Osteoblast (primary cell): ENCODE measurements around the gene CDK18. TPM values are rescaled to one million over a fixed set of nuclear protein-coding genes. Genes with fewer than 3 reads are reported as not detected.

Source experiments
- DNase-seq: peaks from one replicate; pipeline ENCODE4 v3.0.0; 2011; ENCODE audit warnings: low spot score, mixed read lengths; ENCODE audit not compliant: insufficient read length; ENCODE audit errors: missing footprints
- H2AFZ ChIP-seq: 2 replicates; pipeline ENCODE4 v1.6.0; 2011; ENCODE audit warnings: mild to moderate bottlenecking, low read length
- H3K27ac ChIP-seq: 2 replicates; pipeline ENCODE4 v1.5.1; 2011; ENCODE audit warnings: mild to moderate bottlenecking, low read depth, low read length, moderate library complexity
- H3K27me3 ChIP-seq: 2 replicates; pipeline ENCODE4 v1.6.0; 2012; ENCODE audit warnings: mild to moderate bottlenecking, control low read depth, inconsistent platforms, low read length, moderate library complexity; ENCODE audit not compliant: insufficient read depth
- H3K36me3 ChIP-seq: 2 replicates; pipeline ENCODE4 v1.5.1; 2011; ENCODE audit warnings: mild to moderate bottlenecking, low read length, control low read depth, moderate library complexity; ENCODE audit not compliant: insufficient read depth
- H3K4me1 ChIP-seq: 2 replicates; pipeline ENCODE4 v1.5.1; 2011; ENCODE audit warnings: mild to moderate bottlenecking, low read length, control low read depth, moderate library complexity; ENCODE audit not compliant: insufficient read depth
- H3K4me2 ChIP-seq: 2 replicates; pipeline ENCODE4 v1.6.0; 2011; ENCODE audit warnings: mild to moderate bottlenecking, low read length; ENCODE audit not compliant: insufficient read depth
- H3K4me3 ChIP-seq: fragments of 200-600 bp; sonication (generic); 3 replicates; pipeline ENCODE4 v1.5.1; 2012; ENCODE audit warnings: mild to moderate bottlenecking, low read length, inconsistent platforms; ENCODE audit not compliant: insufficient read depth
- H3K79me2 ChIP-seq: 2 replicates; pipeline ENCODE4 v1.6.0; 2012; ENCODE audit warnings: mild to moderate bottlenecking, low read length, control low read depth, inconsistent platforms; ENCODE audit not compliant: insufficient read depth
- H3K9me3 ChIP-seq: 2 replicates; pipeline ENCODE4 v1.5.1; 2011; ENCODE audit warnings: low read depth, low read length, control low read depth
- H4K20me1 ChIP-seq: 2 replicates; pipeline ENCODE4 v1.6.0; 2012; ENCODE audit warnings: mild to moderate bottlenecking, low read length, control low read depth; ENCODE audit not compliant: insufficient read depth
- CTCF ChIP-seq: IDR thresholded peaks from 2 replicates; pipeline ENCODE4 v1.5.1; 2011; ENCODE audit warnings: mild to moderate bottlenecking, low read depth, low read length, moderate library complexity; ENCODE audit errors: extremely low read depth
- total RNA-seq: library from RNA; depleted of rRNA; stranded (reverse); fragments of >200 nt; gene quantifications from 2 replicates; pipeline ENCODE4 v1.2.3, GENCODE V29; 2012

Gene CDK18
- total RNA-seq, 1 donor, result 0.72 TPM

GRCh38 chr1:205456868-205457745 lies 47.4 kb upstream of the CDK18 start:
- H4K20me1 ChIP-seq, result peaks cover 2% of the 10 kb centered on the region
- no peak overlapping the region for H3K4me2 ChIP-seq
- H2AFZ ChIP-seq, result no peak overlapping the region
- no peaks in the 10 kb centered on the region for H3K79me2 ChIP-seq
- no peaks in the 10 kb centered on the region for H3K4me1 ChIP-seq
- no peak for TF ChIP-seq CTCF
- peaks cover 76% of the 10 kb centered on the region for H3K27me3 ChIP-seq
- H3K27ac ChIP-seq, result no peak overlapping the region
- no peaks in the 10 kb centered on the region for H3K36me3 ChIP-seq
- no peak overlapping the region for H3K4me3 ChIP-seq
- no peaks in the 10 kb centered on the region for H3K9me3 ChIP-seq
- peak; percentile 89 for DNase-seq

- no peak overlapping the region for H3K27ac ChIP-seq
- H3K4me1 ChIP-seq, result no peaks in the 10 kb centered on the region
- no peak for TF ChIP-seq CTCF
- no peak overlapping the region for H3K4me2 ChIP-seq
- no peak overlapping the region for H2AFZ ChIP-seq
- H3K27me3 ChIP-seq, result peaks cover 70% of the 10 kb centered on the region
- no peaks in the 10 kb centered on the region for H3K9me3 ChIP-seq
- DNase-seq, result peak; percentile 95
- H4K20me1 ChIP-seq, result peaks cover 2% of the 10 kb centered on the region
- H3K36me3 ChIP-seq, result no peaks in the 10 kb centered on the region
- H3K4me3 ChIP-seq, result no peak overlapping the region
- no peaks in the 10 kb centered on the region for H3K79me2 ChIP-seq
Observed at GRCh38 chr1:205458777-205459566, 45.5 kb upstream of the CDK18 start.

- H3K4me2 ChIP-seq, result no peak overlapping the region
- no peaks in the 10 kb centered on the region for H4K20me1 ChIP-seq
- H2AFZ ChIP-seq, result no peak overlapping the region
- H3K27me3 ChIP-seq, result peaks cover 52% of the 10 kb centered on the region
- no peaks in the 10 kb centered on the region for H3K36me3 ChIP-seq
- no peak overlapping the region for H3K27ac ChIP-seq
- H3K4me1 ChIP-seq, result no peaks in the 10 kb centered on the region
- DNase-seq, result peak; percentile 18
- no peak overlapping the region for H3K4me3 ChIP-seq
- no peak for TF ChIP-seq CTCF
- no peaks in the 10 kb centered on the region for H3K9me3 ChIP-seq
- no peaks in the 10 kb centered on the region for H3K79me2 ChIP-seq
Observed at GRCh38 chr1:205465392-205465791, 39.1 kb upstream of the CDK18 start.
